GM12878 (cell line): ENCODE data around the gene PDLIM4. TPM values are rescaled to one million over a fixed set of nuclear protein-coding genes. Genes with fewer than 3 reads are reported as not detected.

Experiments used
- CHD4 ChIP-seq: fragments of 200-600 bp; sonication (generic); IDR thresholded peaks from 2 replicates; pipeline ENCODE4 v1.6.1; 2016; ENCODE audit warnings: mild to moderate bottlenecking
- CTCF ChIP-seq, 3 experiments: IDR thresholded peaks in 2 of 3; conservative IDR thresholded peaks in 1 of 3; 2 replicates each; pipeline ENCODE4 v1.5.1; 2011; ENCODE audit warnings: low read depth in 3 of 3, low read length in 3 of 3, mild to moderate bottlenecking in 3 of 3, control low read depth in 2 of 3, moderate library complexity in 2 of 3, inconsistent platforms in 1 of 3, mixed read lengths in 1 of 3; ENCODE audit not compliant: control insufficient read depth in 2 of 3, insufficient read depth in 1 of 3; ENCODE audit errors: extremely low read depth in 1 of 3
- GABPA ChIP-seq: IDR thresholded peaks from 2 replicates; pipeline ENCODE4 v1.6.1; 2014; ENCODE audit warnings: antibody characterized with exemption, low read depth, mild to moderate bottlenecking, inconsistent platforms
- HDAC6 ChIP-seq: fragments of 200-600 bp; sonication (generic); IDR thresholded peaks from one replicate; pipeline ENCODE4 v1.8.0; 2017; ENCODE audit warnings: antibody characterized with exemption; ENCODE audit not compliant: unreplicated experiment
- IRF4 ChIP-seq: IDR thresholded peaks from 2 replicates; pipeline ENCODE4 v1.6.1; 2011; ENCODE audit warnings: low read depth, low read length
- LARP7 ChIP-seq: fragments of 450-650 bp; IDR thresholded peaks from 2 replicates; pipeline ENCODE4 v1.6.1; 2017; ENCODE audit warnings: mild to moderate bottlenecking
- MXI1 ChIP-seq: fragments of 150-350 bp; IDR thresholded peaks from 2 replicates; pipeline ENCODE4 v1.6.1; 2011; ENCODE audit warnings: low read depth, mild to moderate bottlenecking, inconsistent platforms, low read length, improper control_type of control experiment
- NR2C1 ChIP-seq: fragments of 450-650 bp; IDR thresholded peaks from 2 replicates; pipeline ENCODE4 v1.6.1; 2017; ENCODE audit warnings: antibody characterized with exemption, mild to moderate bottlenecking, moderate library complexity
- NR2C2 ChIP-seq: IDR thresholded peaks from 2 replicates; pipeline ENCODE4 v1.6.1; 2011; ENCODE audit warnings: borderline replicate concordance, low read depth; ENCODE audit not compliant: control insufficient read depth, insufficient read length
- NR2F1 ChIP-seq: fragments of 450-650 bp; conservative IDR thresholded peaks from 2 replicates; pipeline ENCODE4 v1.6.1; 2017; ENCODE audit warnings: mild to moderate bottlenecking
- POLR2AphosphoS5 ChIP-seq: IDR thresholded peaks from 2 replicates; pipeline ENCODE4 v1.6.1; 2011; ENCODE audit warnings: mild to moderate bottlenecking, low read length, inconsistent platforms
- RBBP5 ChIP-seq: fragments of 200-600 bp; sonication (generic); conservative IDR thresholded peaks from 2 replicates; pipeline ENCODE4 v1.6.1; 2016
- SMAD1 ChIP-seq: fragments of 450-650 bp; IDR thresholded peaks from 2 replicates; pipeline ENCODE4 v1.6.1; 2018; ENCODE audit warnings: mild to moderate bottlenecking, low read depth; ENCODE audit not compliant: partially characterized antibody
- SMARCA5 ChIP-seq: fragments of 450-650 bp; IDR thresholded peaks from 2 replicates; pipeline ENCODE4 v1.6.1; 2017; ENCODE audit warnings: mild to moderate bottlenecking
- SREBF2 ChIP-seq: IDR thresholded peaks from 2 replicates; pipeline ENCODE4 v1.6.1; 2012; ENCODE audit warnings: mild to moderate bottlenecking, low read length
- TCF12 ChIP-seq: IDR thresholded peaks from 2 replicates; pipeline ENCODE4 v1.6.1; 2011; ENCODE audit warnings: low read depth, mild to moderate bottlenecking, low read length
- ZBED1 ChIP-seq: IDR thresholded peaks from 2 replicates; pipeline ENCODE4 v1.6.1; 2016; ENCODE audit warnings: borderline replicate concordance
- ZNF274 ChIP-seq: IDR thresholded peaks from one replicate; pipeline ENCODE4 v1.8.0; 2011; ENCODE audit not compliant: insufficient read length, insufficient read depth
- polyA plus RNA-seq, 11 experiments: library from polyadenylated mRNA; depleted of rRNA in 4 of 11; unstranded in 6 of 11; stranded (reverse) in 5 of 11; fragments of >200 nt; fragmentation: Nextera tagmentation in 4 of 11; fragmentation: Illumina TruSeq in 1 of 11; extraction: Ambion mirVana in 4 of 11; extraction: Trizol in 1 of 11; gene quantifications; 1 replicate in 1 of 11; 2 replicates in 10 of 11; pipeline versions ENCODE4 v1.2.1 to v1.2.3, GENCODE V29; 2011 to 2016; ENCODE audit warnings: inconsistent platforms in 2 of 11, missing spikeins in 2 of 11, low read depth in 1 of 11
- total RNA-seq, 4 experiments: library from RNA; depleted of rRNA in 3 of 4; stranded (reverse); fragments of >200 nt in 3 of 4; fragmentation: Illumina TruSeq in 1 of 4; extraction: Trizol in 1 of 4; gene quantifications; 2 replicates each; pipeline versions ENCODE4 v1.2.1 to v1.2.3, GENCODE V29; 2013 to 2021
- TF ChIP-seq, protein P1 (sequence below): fragments of 450-650 bp; IDR thresholded peaks from 2 replicates; pipeline ENCODE4 v1.6.1; 2017; ENCODE audit warnings: mild to moderate bottlenecking, moderate library complexity
- TF ChIP-seq, protein P2 (sequence below): fragments of 450-650 bp; conservative IDR thresholded peaks from 2 replicates; pipeline ENCODE4 v1.6.1; 2017; ENCODE audit warnings: mild to moderate bottlenecking, moderate library complexity
- TF ChIP-seq, protein P3 (sequence below): IDR thresholded peaks from 2 replicates; pipeline ENCODE4 v1.6.1; 2012; ENCODE audit warnings: low read depth, low read length, improper control_type of control experiment
- TF ChIP-seq, protein P4 (sequence below): IDR thresholded peaks from 2 replicates; pipeline ENCODE4 v1.6.1; 2012; ENCODE audit warnings: low read depth, low read length, improper control_type of control experiment

The PDLIM4 gene
- total and polyA plus RNA-seq, 10 of the 15 experiments (the other 5 are each of a cell fraction or from before 2014, with no cell fraction given), result 0.13 to 1.7 (median 0.39) TPM; not detected in 3

GRCh38 chr5:132227485-132228240 lies 29.8 kb upstream of the PDLIM4 start, which contains the start of gene P4HA2 (continued):
- TF ChIP-seq, protein P1, sequence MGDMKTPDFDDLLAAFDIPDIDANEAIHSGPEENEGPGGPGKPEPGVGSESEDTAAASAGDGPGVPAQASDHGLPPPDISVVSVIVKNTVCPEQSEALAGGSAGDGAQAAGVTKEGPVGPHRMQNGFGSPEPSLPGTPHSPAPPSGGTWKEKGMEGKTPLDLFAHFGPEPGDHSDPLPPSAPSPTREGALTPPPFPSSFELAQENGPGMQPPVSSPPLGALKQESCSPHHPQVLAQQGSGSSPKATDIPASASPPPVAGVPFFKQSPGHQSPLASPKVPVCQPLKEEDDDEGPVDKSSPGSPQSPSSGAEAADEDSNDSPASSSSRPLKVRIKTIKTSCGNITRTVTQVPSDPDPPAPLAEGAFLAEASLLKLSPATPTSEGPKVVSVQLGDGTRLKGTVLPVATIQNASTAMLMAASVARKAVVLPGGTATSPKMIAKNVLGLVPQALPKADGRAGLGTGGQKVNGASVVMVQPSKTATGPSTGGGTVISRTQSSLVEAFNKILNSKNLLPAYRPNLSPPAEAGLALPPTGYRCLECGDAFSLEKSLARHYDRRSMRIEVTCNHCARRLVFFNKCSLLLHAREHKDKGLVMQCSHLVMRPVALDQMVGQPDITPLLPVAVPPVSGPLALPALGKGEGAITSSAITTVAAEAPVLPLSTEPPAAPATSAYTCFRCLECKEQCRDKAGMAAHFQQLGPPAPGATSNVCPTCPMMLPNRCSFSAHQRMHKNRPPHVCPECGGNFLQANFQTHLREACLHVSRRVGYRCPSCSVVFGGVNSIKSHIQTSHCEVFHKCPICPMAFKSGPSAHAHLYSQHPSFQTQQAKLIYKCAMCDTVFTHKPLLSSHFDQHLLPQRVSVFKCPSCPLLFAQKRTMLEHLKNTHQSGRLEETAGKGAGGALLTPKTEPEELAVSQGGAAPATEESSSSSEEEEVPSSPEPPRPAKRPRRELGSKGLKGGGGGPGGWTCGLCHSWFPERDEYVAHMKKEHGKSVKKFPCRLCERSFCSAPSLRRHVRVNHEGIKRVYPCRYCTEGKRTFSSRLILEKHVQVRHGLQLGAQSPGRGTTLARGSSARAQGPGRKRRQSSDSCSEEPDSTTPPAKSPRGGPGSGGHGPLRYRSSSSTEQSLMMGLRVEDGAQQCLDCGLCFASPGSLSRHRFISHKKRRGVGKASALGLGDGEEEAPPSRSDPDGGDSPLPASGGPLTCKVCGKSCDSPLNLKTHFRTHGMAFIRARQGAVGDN, result peak; percentile 86; the same call in 1 of the 2 replicates
- TF ChIP-seq NR2F1, result 0 out of 2 replicates have a peak, but pooled peaks have one; percentile 56
- TF ChIP-seq, protein P2, sequence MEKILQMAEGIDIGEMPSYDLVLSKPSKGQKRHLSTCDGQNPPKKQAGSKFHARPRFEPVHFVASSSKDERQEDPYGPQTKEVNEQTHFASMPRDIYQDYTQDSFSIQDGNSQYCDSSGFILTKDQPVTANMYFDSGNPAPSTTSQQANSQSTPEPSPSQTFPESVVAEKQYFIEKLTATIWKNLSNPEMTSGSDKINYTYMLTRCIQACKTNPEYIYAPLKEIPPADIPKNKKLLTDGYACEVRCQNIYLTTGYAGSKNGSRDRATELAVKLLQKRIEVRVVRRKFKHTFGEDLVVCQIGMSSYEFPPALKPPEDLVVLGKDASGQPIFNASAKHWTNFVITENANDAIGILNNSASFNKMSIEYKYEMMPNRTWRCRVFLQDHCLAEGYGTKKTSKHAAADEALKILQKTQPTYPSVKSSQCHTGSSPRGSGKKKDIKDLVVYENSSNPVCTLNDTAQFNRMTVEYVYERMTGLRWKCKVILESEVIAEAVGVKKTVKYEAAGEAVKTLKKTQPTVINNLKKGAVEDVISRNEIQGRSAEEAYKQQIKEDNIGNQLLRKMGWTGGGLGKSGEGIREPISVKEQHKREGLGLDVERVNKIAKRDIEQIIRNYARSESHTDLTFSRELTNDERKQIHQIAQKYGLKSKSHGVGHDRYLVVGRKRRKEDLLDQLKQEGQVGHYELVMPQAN, result 0 out of 2 replicates have a peak, but pooled peaks have one; percentile 47
- TF ChIP-seq ZNF274, result no peak
- TF ChIP-seq IRF4, result no peak
- 0 out of 2 replicates have a peak, but pooled peaks have one; percentile 7 for TF ChIP-seq NR2C1
- no peak for TF ChIP-seq CHD4
- no peak; the same call in 1 of the 2 replicates for TF ChIP-seq POLR2AphosphoS5
- TF ChIP-seq, protein P3, sequence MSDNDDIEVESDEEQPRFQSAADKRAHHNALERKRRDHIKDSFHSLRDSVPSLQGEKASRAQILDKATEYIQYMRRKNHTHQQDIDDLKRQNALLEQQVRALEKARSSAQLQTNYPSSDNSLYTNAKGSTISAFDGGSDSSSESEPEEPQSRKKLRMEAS, result peak; percentile 45; the same call in 1 of the 2 replicates
- TF ChIP-seq SMARCA5, result peak; percentile 77
- TF ChIP-seq TCF12, result no peak
- TF ChIP-seq MXI1, result peak; percentile 47
- no peak for TF ChIP-seq RBBP5
- TF ChIP-seq, protein P4, sequence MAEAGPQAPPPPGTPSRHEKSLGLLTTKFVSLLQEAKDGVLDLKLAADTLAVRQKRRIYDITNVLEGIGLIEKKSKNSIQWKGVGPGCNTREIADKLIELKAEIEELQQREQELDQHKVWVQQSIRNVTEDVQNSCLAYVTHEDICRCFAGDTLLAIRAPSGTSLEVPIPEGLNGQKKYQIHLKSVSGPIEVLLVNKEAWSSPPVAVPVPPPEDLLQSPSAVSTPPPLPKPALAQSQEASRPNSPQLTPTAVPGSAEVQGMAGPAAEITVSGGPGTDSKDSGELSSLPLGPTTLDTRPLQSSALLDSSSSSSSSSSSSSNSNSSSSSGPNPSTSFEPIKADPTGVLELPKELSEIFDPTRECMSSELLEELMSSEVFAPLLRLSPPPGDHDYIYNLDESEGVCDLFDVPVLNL, result no peak
- TF ChIP-seq HDAC6, result no peak
- TF ChIP-seq CTCF (IDR thresholded peaks at IDR 0.05 in 2 of 3, conservative IDR thresholded peaks at IDR 0.05 in 1 of 3; ENCODE audit: control insufficient read depth in 2 of 3, extremely low read depth in 1 of 3, insufficient read depth in 1 of 3, low read depth in 3 of 3, low read length in 3 of 3), result peak in 1 of 3 experiments; percentile 18; a peak in 1 of 6 replicates
- no peak for TF ChIP-seq ZBED1
- TF ChIP-seq SREBF2, result no peak
- no peak for TF ChIP-seq GABPA
- no peak for TF ChIP-seq SMAD1
- TF ChIP-seq NR2C2, result no peak
- peak; percentile 69; the same call in 1 of the 2 replicates for TF ChIP-seq LARP7
